GM19240 (cell line): Measurements from ENCODE around the gene ARHGEF16.

Experiments
- DNase-seq: peaks from one replicate; pipeline ENCODE4 v3.0.0; 2011; ENCODE audit warnings: low spot score; ENCODE audit not compliant: insufficient read length

Gene ARHGEF16

DNA sequence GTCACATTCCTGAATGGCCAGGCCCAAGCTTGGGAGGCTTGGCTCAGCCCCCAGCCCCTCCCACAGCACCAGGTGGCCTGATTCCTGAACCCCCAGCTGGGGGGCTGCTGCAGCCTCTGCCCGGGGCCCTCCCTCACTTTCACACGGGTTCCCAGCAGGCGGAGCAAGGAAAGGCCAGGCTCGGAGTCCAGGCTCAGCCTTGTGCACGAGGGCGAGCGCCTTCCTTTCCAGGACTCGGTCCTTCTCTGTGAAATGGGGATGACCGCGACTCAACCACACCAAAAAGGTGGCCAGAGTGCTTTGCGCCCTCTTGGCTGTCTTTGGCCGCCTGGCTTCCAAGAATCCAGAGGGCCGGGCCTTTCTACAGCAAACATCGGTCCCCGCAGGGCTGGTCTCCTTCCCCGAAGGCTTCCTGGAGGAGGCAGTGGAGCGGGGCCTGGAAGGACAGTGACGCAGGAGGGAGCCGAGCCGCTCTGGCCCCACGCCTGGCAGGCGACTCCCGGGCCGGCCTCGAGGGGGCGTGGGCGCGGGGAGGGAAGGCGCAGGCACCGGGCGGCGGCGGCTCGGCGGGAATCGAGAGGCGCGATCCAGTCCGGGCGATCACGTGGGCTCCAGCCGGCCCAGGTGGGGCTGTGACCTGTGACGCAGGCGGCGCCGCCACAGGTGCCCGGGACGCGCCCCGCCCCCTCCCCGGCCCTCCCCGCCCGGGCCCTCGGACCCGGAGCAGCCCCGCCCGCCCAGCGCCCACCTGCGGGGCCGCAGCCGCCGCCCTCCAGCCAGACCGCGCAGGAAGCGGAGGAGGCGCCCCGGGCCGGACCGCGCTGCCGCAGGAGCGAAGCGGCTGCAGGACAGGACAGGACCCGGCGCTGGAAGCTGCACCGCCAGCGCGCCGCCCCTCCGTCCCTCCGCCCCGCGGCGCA lies at the start of gene ARHGEF16:
Gene ARHGEF16, plus strand, starts transcription at position 775 of the 920 bp plus-strand sequence. CDS start 8,420 bp downstream, outside the sequence.
- no peak for DNase-seq

DNA sequence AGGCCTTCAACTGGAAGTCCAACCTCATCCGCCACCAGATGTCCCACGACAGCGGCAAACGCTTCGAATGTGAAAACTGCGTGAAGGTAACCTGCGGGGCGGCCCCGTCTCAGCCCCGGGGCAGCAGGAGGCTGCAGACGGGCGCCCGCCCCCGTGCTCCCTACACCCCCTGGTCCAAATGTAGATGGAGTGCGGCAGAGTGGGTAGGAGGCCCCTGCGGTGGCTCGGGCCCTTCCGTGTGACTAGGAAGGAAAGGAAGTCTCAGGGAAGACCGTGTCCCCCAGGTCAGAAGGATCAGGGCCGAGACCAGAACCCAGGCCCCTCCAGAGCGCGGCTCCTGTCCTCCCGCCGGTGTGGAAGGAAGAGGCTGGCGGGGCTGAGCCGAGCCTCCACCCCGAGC lies 49.7 kb upstream of the ARHGEF16 start:
- no peak for DNase-seq

DNA sequence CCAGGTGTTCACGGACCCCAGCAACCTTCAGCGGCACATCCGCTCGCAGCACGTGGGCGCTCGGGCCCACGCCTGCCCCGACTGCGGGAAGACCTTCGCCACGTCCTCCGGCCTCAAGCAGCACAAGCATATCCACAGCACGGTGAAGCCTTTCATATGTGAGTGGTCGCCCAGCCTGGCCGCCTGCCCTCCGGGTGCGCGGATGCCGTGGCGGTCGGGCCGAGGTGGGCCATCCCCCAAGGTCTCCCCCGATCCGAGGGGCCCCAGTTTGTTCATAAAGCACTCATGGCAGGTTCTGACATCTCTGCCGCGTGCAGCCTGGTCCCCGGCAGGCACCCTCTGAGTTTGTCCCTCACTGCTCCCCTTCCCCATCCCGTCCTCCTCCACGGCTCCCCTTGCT lies 49.0 kb upstream of the ARHGEF16 start:
- DNase-seq: no peak

DNA sequence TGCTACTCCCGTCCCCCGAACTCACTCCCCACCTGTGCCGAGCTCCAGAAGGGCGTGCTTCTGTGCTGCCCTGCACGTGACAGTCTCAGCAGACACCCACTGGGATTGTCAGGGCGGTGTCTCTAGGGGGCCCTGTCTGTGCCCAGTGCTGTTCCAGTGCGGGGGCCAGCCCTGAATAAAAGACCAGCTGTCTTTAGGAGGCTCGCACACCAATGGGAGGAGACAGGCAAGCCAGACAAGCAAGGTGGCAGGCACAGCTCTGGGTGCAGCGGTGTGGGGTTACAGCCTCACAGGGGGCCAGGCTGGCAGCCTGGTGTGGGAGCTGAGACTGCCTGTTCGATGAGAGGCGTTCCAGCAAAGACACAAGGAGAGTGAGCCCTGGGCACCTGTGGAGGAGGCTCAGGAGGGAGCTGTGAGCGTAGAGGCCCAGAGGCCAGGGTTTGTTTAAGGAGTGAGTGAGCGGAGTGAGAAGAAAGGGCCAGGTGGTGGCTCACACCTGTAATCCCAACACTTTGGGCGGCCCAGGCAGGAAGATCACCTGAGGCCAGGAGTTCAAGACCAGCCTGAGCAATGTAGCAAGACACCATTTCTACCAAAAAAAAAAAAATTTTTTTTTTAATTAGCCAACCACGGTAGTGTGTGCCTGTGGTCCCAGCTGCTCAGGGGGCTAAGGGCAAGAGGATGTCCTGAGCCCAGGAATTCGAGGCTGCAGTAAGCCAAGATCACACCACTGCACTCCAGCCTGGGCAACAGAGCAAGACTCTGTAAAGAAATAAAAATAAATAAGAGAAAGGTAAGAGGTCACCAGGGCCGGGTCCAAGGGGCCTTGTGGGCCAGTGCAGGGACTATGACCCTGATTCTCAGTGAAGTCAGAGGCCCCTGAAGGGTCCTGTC lies 48.2 kb upstream of the ARHGEF16 start:
- DNase-seq: no peak

DNA sequence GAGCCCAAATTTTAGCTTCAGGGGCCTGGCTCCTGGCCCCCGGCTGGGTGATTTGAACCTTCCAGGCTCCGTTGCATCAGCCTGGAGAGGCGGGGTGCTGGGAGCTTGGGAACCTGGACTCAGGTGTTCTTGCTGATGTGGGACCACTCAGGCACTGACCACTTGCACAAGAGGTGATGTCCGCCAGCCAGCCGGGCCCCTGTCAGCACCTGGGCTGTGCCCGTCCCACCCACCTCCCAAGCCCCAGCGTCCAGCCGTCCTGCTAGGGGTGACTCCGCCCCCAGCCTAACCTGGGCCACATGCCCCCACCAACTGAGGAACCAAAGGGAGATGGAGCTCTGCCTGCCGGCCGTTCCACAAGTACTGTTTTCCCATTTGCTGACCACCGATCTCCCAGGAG lies 47.4 kb upstream of the ARHGEF16 start:
- DNase-seq: no peak

DNA sequence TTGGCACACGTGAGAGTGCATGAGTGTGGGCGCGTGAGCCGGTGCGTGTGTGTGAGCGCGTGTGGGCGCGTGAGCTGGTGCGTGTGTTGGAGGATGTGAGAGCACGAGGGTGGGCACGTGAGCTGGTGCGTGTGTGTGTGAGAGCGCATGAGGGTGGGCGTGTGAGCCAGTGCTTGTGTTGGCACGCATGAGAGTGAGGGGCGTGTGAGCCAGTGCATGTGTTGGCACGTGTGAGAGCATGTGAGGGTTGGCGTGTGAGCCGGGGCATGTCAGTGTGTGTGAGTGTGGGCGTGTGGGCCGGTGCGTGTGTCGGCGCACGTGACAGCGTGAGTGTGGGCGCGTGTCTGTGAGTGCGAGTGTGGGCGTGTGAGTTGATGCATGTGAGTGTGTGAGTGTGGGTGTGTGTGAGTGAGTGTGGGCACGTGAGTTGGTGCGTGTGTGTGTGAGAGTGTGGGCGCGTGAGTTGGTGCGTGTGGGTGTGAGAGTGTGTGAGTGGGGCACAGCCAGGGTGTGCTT lies 45.7 kb upstream of the ARHGEF16 start:
- DNase-seq: no peak

DNA sequence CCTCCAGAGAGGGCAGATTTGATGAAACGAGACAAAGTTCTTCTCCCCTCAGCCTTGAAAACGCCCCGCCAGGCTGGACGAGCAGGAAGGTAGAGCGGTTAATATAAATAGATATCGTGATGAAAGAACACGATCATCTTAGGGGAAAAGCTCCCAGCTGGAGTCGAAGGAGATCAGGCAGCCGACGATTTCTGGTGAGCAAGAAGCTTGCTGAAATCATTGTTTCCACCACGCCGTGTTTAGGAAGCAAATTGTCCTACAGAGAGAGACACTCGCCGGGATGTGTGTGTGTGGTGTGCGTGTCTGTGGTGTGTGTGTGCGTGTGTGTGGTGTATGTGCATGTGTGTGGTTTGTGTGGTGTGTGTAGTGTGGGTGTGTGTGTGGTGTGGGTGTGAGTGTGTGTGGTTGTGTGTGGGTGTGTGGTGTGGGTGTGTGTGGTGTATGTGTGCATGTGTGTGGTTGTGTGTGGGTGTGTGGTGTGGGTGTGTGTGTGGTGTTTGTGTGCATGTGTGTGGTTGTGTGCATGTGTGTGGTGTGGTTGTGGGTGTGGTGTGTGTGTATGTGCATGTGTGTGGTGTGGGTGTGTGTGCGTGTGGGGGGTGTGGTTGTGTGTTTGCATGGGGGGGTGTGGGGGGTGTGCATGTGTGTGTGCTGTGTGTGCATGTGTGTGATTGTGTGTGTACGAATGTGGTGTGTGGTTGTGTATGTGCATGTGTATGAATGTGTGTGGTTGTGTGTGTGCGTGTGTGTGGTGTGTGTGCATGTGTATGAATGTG lies 44.9 kb upstream of the ARHGEF16 start:
- DNase-seq: no peak

DNA sequence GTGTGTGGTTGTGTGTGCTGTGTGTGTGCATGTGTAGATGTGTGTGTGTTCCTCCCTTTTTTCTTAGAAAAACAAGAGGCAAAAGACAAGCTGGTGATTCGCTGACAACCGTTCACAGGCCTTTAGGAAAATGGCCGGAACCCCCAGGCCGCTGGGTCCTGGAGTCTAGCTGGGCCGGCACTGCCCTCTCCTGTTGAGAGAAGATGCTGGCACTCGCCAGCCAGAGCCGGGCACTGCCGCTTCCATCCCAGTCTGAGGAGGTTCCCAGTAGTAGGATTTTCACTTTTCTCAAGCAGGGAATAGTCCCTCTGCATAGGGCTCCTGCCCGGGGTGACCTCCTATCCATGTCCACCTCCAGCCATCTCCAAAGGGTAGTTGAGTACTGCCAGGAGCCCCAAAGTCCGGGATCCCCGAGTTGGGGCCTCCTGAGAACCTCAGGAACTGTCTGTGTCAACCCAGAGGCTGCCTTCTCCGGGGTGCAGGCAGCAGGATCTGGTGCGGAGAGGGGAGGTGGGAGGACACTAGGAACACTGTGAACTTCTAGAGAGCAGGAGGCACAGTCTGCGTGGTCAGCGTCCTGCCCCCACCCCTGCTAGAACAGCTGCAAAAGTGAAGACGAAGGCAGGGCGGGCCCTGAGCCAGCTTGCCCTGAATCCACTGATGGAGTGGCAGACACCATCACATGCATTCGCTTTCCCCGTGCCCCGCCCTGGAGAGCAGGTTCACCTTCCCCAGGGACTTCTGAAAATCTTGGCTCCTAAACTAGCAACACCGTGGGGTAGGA lies 44.1 kb upstream of the ARHGEF16 start:
- DNase-seq: no peak

DNA sequence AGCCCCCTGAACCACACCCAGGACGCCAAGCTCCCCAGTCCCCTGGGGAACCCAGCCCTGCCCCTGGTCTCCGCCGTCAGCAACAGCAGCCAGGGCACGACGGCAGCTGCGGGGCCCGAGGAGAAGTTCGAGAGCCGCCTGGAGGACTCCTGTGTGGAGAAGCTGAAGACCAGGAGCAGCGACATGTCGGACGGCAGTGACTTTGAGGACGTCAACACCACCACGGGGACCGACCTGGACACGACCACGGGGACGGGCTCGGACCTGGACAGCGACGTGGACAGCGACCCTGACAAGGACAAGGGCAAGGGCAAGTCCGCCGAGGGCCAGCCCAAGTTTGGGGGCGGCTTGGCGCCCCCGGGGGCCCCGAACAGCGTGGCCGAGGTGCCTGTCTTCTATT lies 42.7 kb upstream of the ARHGEF16 start:
- DNase-seq: no peak

DNA sequence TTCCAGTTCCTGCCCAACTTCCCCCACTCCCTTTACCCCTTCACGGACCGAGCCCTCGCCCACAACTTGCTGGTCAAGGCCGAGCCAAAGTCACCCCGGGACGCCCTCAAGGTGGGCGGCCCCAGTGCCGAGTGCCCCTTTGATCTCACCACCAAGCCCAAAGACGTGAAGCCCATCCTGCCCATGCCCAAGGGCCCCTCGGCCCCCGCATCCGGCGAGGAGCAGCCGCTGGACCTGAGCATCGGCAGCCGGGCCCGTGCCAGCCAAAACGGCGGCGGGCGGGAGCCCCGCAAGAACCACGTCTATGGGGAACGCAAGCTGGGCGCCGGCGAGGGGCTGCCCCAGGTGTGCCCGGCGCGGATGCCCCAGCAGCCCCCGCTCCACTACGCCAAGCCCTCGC lies 42.1 kb upstream of the ARHGEF16 start:
- no peak for DNase-seq

DNA sequence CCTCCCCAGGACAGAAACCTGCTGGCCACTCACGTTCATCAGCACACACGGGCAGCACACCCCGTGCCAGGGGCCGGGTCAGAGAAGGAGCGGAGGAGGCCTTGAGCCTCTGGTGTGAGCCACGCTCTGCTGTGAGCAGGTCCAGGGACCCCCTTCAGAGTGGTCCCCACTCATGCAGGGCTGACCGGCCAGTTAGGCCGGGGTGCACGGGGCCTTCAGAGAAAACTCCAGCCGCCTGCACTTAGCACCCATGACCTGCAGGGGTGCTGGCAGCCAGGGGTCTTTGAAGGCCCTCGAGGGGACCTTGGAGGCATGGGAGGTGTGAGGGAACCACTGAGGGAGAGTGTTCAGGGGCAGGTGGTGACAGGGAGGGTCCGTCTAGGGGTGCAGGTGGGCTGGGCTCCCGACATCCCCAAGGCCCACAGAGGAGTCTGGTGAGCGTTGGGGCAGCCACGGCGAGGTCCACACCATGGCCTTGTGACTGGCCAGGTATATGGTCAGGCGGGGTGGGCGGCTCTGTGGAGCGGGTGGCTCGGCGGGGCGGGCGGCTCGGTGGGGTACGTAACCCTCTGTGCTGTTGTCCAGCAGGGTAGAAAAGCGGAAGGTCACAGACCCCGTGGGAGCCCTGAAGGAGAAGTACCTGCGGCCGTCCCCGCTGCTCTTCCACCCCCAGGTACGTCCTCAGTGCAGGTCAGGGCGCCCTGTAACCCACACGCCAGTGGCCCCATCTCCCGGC lies 40.3 kb upstream of the ARHGEF16 start:
- DNase-seq: no peak

DNA sequence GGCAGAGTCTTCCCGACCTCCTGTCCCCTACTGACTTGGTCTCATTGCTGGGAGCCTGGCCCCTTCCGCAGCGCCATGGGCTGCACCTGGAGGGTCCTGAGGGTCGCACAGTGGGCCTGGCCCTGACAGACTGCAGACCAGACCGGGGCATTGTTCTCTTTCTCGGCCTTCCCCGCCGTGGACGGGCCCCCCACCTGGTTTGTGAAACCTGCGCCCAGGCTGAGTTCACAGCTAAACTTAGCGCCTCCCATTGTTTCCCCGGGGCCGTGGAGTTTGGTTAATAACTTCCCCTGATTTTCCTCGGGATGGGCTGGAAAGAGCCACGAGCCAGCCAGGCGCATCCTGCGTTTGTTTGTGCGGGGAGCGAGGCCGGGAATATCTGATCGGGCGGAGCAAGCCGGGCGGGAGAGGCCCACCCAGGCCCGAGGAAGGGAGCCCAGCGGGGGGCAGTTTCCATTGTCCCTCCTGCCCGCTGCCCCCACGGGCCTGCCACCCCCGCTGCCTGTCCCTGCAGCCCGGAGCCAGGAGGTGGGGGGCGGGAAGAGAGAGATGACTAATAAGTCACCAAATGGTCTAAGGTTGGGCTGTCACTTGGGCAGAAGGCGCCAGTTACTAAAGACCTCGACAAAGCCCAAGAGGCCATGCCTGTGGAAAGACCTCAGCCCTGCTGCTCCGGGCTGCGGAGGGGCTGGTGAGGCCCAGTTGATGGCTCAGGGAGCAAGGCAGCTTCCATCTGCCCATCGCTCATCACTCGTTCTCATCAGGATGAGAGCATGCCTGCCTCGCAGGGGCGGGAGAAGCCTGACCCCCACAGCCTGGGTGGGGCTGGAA lies 39.0 kb upstream of the ARHGEF16 start:
- DNase-seq: no peak

DNA sequence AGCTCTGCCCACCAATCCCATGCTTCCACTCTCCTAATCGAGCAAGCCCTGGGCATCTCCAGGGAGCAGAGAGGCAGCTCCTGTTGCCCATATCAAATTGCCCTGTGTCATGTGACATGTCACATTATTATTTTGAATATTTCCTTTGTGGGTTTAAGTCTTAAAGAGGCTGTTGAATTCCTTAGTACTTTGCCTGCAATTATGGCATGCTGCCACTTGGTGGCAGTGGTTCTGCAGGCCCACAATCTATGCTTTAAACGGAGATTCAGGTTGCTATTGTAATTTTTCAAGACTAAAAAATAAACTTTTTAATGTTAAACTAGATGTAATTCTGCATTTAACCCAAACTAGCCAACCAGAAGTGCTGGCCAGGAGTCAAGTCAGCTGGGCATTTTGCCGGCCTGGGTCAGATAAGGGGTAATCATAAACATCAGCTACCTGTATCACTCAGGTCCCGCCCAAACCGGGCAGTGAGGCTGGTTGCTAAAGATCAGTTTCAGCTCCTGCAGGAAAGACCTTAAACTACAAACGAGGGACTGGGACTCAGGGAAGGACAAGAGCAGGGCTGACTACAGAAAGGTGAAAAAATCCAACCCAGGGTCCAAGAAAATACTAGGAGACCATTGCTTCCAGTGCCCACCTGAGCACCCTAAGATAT lies 37.3 kb upstream of the ARHGEF16 start:
- no peak for DNase-seq

DNA sequence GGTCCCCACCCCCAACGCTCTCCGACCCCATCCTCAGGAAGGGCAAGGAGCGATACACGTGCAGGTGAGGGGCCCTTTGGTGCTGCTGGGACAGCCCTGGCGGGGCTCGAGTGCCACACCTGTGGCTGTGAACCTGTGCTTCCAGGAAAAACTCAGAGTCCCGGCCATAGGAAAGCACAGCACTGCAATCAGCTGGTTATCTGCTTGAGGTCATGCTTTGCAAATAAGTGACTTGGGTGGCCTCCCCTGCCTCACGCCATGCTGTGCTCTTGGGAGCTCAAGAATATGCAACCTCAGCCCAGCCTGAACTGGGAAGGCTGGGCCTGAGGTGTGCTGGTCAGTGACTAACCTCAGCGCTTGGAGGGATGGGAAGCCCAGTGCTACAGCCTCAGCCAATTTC lies 36.5 kb upstream of the ARHGEF16 start:
- DNase-seq: no peak

DNA sequence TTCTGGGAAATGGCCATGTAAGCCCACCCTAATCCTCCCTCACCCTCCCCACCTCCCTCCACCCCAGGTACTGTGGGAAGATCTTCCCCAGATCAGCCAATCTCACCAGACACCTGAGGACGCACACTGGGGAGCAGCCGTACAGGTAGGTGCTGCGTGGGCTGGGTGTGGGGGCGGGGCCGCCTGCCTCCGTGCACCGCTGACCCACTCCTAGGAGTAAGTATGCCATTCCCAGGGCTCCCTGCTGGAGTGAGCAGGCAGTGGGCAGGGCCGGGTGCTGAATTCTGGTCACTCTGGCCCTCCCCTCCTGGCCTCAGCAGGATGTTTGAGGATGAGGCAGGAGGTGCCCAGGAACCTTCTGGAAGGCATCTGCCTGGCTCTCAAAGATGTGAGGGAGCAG lies 35.9 kb upstream of the ARHGEF16 start:
- DNase-seq: no peak

DNA sequence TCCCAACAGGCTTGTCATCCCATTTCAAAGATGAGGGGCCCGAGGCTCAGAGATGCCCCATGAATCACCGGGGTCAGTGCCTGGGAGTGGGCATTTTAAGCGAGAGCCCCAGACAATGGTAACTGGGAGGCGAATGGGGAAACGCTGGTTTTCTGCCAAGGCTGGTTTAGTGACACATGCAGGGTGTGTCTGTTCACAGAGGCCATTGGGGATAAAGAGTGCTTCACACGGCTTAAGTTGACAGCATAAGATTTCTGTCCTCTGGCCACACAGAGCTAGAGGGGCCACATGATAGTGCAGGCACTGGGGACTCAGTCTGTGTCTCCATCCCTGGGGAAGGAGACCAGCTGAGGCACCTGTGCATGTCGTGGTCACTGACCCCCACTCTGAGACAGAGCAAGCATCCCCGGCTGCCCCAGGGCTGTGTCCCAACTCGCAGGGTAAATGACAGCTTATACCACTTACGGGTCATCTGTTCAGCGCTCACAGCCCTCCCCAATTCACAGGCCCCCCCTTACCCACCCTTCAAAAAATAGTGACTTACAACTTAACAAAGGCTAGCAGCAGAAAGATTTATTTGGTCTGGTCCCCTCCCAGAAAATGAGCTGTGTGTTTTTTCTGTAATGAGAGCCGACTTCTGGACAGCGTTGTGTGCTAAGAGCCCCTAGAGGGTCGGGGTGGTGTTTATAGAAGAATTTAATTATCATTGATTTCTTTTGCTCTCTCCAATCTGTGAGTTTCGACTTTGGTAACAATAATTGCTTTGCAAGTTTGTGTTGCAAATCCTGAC lies 34.9 kb upstream of the ARHGEF16 start:
- no peak for DNase-seq

DNA sequence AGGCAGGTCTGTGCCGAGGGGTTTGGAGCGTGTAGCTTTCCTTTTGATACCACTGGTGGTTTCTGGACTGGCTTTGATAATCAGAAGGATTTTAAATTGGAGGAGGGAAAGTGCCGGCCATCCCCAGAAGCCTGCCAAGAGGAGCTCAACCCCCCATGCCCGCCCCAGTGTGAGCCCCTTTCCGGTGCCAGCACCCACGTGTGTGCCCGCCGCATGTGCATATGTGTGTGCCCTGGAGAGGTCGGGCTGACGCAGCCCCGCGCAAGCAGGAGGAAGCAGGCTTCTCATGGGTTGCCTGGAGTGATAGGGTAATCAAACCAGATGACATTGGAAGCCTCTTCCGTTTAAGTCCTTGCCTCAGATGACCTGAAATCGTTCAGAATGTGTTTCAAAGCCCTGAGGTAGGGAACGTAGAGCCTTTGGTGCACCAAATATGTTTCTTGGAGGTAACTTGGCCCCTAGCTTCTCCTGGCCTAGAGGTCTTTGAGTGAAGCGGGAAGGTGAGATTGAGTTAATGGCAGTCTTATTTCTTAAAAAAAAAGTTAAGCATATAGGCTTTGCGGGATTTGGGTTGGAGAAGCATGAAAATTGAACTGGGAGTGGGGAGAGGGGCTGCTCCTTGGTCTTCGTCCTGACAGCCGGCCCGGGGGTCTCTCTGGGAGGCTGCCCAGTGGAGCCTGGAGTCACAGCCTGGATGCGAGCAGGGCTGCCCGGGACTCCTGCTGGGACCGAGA lies 34.1 kb upstream of the ARHGEF16 start:
- DNase-seq: no peak
